ENCODE results near the gene B4GALT5.
A peak's percentile ranks its signal among the peaks of the same experiment; 100 is the strongest.
"Not testable (repeated sequence)": the region's sequence is repeated elsewhere in the genome, so short reads cannot be mapped to it uniquely, and the experiment has no call there.

The B4GALT5 gene

GRCh38 chr20:49715466-49715865, 1.8 kb upstream of the B4GALT5 start:
- no peak for TF ChIP-seq GATA1 (IDR thresholded peaks at IDR 0.05; ENCODE audit: low read depth, low read length)
- no peak for TF ChIP-seq POLR2A (IDR thresholded peaks at IDR 0.05; ENCODE audit: low read length)

GRCh38 chr20:49712996-49713752, 504 bp downstream of the B4GALT5 start:
- TF ChIP-seq GATA1 (IDR thresholded peaks at IDR 0.05; ENCODE audit: low read depth, low read length): no peak
- no peak for TF ChIP-seq POLR2A (IDR thresholded peaks at IDR 0.05; ENCODE audit: low read length)
- peak; percentile 55 to 77 for DNase-seq

More at GRCh38 chr20:49715466-49715865, 1.8 kb upstream of the B4GALT5 start:
- no peak for DNase-seq

- TF ChIP-seq POLR2A (IDR thresholded peaks at IDR 0.05; ENCODE audit: low read length) (no peak), GATA1 (IDR thresholded peaks at IDR 0.05; ENCODE audit: low read depth, low read length) (no peak)
- peak in 1 of 2 experiments; percentile 57 for DNase-seq
Measured at GRCh38 chr20:49712646-49712995, 1.1 kb downstream of the B4GALT5 start.

GRCh38 chr20:49712118-49712517, 1.6 kb downstream of the B4GALT5 start:
- TF ChIP-seq GATA1 (IDR thresholded peaks at IDR 0.05; ENCODE audit: low read depth, low read length): no peak
- no peak for TF ChIP-seq POLR2A (IDR thresholded peaks at IDR 0.05; ENCODE audit: low read length)
- peak in 1 of 2 experiments; percentile 51 for DNase-seq

GRCh38 chr20:49711667-49711987, 2.1 kb downstream of the B4GALT5 start:
- no peak for DNase-seq
- no peak for TF ChIP-seq POLR2A (IDR thresholded peaks at IDR 0.05; ENCODE audit: low read length)
- no peak for TF ChIP-seq GATA1 (IDR thresholded peaks at IDR 0.05; ENCODE audit: low read depth, low read length)

- TF ChIP-seq GATA1 (IDR thresholded peaks at IDR 0.05; ENCODE audit: low read depth, low read length): no peak
- TF ChIP-seq POLR2A (IDR thresholded peaks at IDR 0.05; ENCODE audit: low read length): no peak
- no peak for DNase-seq
Measured at GRCh38 chr20:49710971-49711666, 2.6 kb downstream of the B4GALT5 start.

GRCh38 chr20:49707118-49707517, 6.6 kb downstream of the B4GALT5 start:
- TF ChIP-seq GATA1 (IDR thresholded peaks at IDR 0.05; ENCODE audit: low read depth, low read length) (no peak), POLR2A (IDR thresholded peaks at IDR 0.05; ENCODE audit: low read length) (no peak)
- no peak for DNase-seq

- peak; percentile 88 to 89 for DNase-seq
- TF ChIP-seq GATA1 (IDR thresholded peaks at IDR 0.05; ENCODE audit: low read depth, low read length): no peak
- TF ChIP-seq POLR2A (IDR thresholded peaks at IDR 0.05; ENCODE audit: low read length): peak; percentile 74
Measured at GRCh38 chr20:49706630-49707091, 7.0 kb downstream of the B4GALT5 start.

GRCh38 chr20:49705893-49706292, 7.8 kb downstream of the B4GALT5 start:
- DNase-seq: not testable (repeated sequence)

- TF ChIP-seq GATA1 (IDR thresholded peaks at IDR 0.05; ENCODE audit: low read depth, low read length) (no peak), POLR2A (IDR thresholded peaks at IDR 0.05; ENCODE audit: low read length) (no peak)
- DNase-seq: no peak
Measured at GRCh38 chr20:49705358-49705757, 8.3 kb downstream of the B4GALT5 start.

GRCh38 chr20:49704932-49705336, 8.7 kb downstream of the B4GALT5 start:
- no peak for DNase-seq
- no peak for TF ChIP-seq POLR2A (IDR thresholded peaks at IDR 0.05; ENCODE audit: low read length)

- TF ChIP-seq GATA1 (IDR thresholded peaks at IDR 0.05; ENCODE audit: low read depth, low read length) (no peak), POLR2A (IDR thresholded peaks at IDR 0.05; ENCODE audit: low read length) (no peak)
- DNase-seq: peak; percentile 45 to 72
Measured at GRCh38 chr20:49701916-49702315, 11.8 kb downstream of the B4GALT5 start.

- TF ChIP-seq POLR2A (IDR thresholded peaks at IDR 0.05; ENCODE audit: low read length): peak; percentile 61
- TF ChIP-seq GATA1 (IDR thresholded peaks at IDR 0.05; ENCODE audit: low read depth, low read length): no peak
- peak; percentile 89 to 95 for DNase-seq
Measured at GRCh38 chr20:49701241-49701790, 12.4 kb downstream of the B4GALT5 start.

- no peak for TF ChIP-seq POLR2A (IDR thresholded peaks at IDR 0.05; ENCODE audit: low read length)
- DNase-seq: peak; percentile 62 to 81
Measured at GRCh38 chr20:49700411-49701185, 13.1 kb downstream of the B4GALT5 start.

Data from erythroblast (primary cell).